ENCODE measurements around the gene DUX4. TPM values are rescaled to one million over a fixed set of nuclear protein-coding genes. Genes with fewer than 3 reads are reported as not detected.
"Not testable (repeated sequence)": the region's sequence is repeated elsewhere in the genome, so short reads cannot be mapped to it uniquely, and the experiment has no call there.

Gene DUX4
- total RNA-seq (2014; rRNA removed) (not detected in 2 replicates), Bru-seq, nascent RNA (not detected), BruChase-seq, experiment 1, labeled RNA remaining after a 6-hour chase (not detected), BruChase-seq, experiment 2, labeled RNA remaining after a 2-hour chase (not detected)
- long read RNA-seq = 0 reads

DNA sequence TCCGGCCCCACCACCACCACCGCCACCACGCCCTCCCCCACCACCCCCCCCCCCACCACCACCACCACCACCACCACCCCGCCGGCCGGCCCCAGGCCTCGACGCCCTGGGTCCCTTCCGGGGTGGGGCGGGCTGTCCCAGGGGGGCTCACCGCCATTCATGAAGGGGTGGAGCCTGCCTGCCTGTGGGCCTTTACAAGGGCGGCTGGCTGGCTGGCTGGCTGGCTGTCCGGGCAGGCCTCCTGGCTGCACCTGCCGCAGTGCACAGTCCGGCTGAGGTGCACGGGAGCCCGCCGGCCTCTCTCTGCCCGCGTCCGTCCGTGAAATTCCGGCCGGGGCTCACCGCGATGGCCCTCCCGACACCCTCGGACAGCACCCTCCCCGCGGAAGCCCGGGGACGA, at the start of gene DUX4:
TSS of gene DUX4 (plus strand) at position 347 of the 400 bp plus-strand sequence. CDS start at position 347, 0 bp downstream.
- H3K36me3 ChIP-seq (ENCODE audit: low read depth, low read length); DNase-seq; CTCF ChIA-PET; H4K20me1 ChIP-seq (ENCODE audit: low read length); BruUV-seq (replicated peaks); H3K4me3 ChIP-seq (ENCODE audit: low read length); H3K9me2 ChIP-seq (replicated peaks; ENCODE audit: low read length); H3K79me2 ChIP-seq (ENCODE audit: low read length); intact Hi-C loops (cut with micrococcal nuclease); H2AFZ ChIP-seq (ENCODE audit: low read length); H3K9me3 ChIP-seq (ENCODE audit: low read length); H3K27ac ChIP-seq (ENCODE audit: low read length); ATAC-seq; POLR2A ChIA-PET (ENCODE audit: unreplicated experiment); H3K4me2 ChIP-seq (ENCODE audit: low read length); H3K9ac ChIP-seq (ENCODE audit: low read length); H3K27me3 ChIP-seq (ENCODE audit: low read length); H3F3A ChIP-seq (ENCODE audit: low read length, unreplicated experiment); H3K4me1 ChIP-seq (ENCODE audit: insufficient read depth, low read length): not testable (repeated sequence)

DNA sequence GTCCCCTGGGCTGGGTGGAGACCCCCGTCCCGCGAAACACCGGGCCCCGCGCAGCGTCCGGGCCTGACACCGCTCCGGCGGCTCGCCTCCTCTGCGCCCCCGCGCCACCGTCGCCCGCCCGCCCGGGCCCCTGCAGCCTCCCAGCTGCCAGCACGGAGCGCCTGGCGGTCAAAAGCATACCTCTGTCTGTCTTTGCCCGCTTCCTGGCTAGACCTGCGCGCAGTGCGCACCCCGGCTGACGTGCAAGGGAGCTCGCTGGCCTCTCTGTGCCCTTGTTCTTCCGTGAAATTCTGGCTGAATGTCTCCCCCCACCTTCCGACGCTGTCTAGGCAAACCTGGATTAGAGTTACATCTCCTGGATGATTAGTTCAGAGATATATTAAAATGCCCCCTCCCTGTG, 1.9 kb downstream of the DUX4 start:
- H3K27ac ChIP-seq (ENCODE audit: low read length); POLR2A ChIA-PET (ENCODE audit: unreplicated experiment); ATAC-seq; DNase-seq; H3K9me2 ChIP-seq (replicated peaks; ENCODE audit: low read length); H2AFZ ChIP-seq (ENCODE audit: low read length); H3K4me3 ChIP-seq (ENCODE audit: low read length); BruUV-seq (replicated peaks); H3K36me3 ChIP-seq (ENCODE audit: low read depth, low read length); H4K20me1 ChIP-seq (ENCODE audit: low read length); H3K79me2 ChIP-seq (ENCODE audit: low read length); H3K4me2 ChIP-seq (ENCODE audit: low read length); H3K9ac ChIP-seq (ENCODE audit: low read length); intact Hi-C loops (cut with micrococcal nuclease); H3K4me1 ChIP-seq (ENCODE audit: insufficient read depth, low read length); H3K9me3 ChIP-seq (ENCODE audit: low read length); H3F3A ChIP-seq (ENCODE audit: low read length, unreplicated experiment); H3K27me3 ChIP-seq (ENCODE audit: low read length); CTCF ChIA-PET: not testable (repeated sequence)

GRCh38 chr4:190177727-190178605, 4.4 kb downstream of the DUX4 start:
- H3K27me3 ChIP-seq (ENCODE audit: low read length); H3K9me2 ChIP-seq (replicated peaks; ENCODE audit: low read length); H3K36me3 ChIP-seq (ENCODE audit: low read depth, low read length); H3F3A ChIP-seq (ENCODE audit: low read length, unreplicated experiment); H3K9me3 ChIP-seq (ENCODE audit: low read length); H4K20me1 ChIP-seq (ENCODE audit: low read length); BruUV-seq (replicated peaks); DNase-seq; H2AFZ ChIP-seq (ENCODE audit: low read length); H3K9ac ChIP-seq (ENCODE audit: low read length); H3K27ac ChIP-seq (ENCODE audit: low read length); POLR2A ChIA-PET (ENCODE audit: unreplicated experiment); H3K4me3 ChIP-seq (ENCODE audit: low read length); CTCF ChIA-PET; intact Hi-C loops (cut with micrococcal nuclease); H3K79me2 ChIP-seq (ENCODE audit: low read length); H3K4me1 ChIP-seq (ENCODE audit: insufficient read depth, low read length); H3K4me2 ChIP-seq (ENCODE audit: low read length): not testable (repeated sequence)
- ATAC-seq = peak; percentile 39

GRCh38 chr4:190178606-190178990, 5.0 kb downstream of the DUX4 start:
- H3K27ac ChIP-seq (ENCODE audit: low read length); H3K9me2 ChIP-seq (replicated peaks; ENCODE audit: low read length); H3K79me2 ChIP-seq (ENCODE audit: low read length); intact Hi-C loops (cut with micrococcal nuclease); POLR2A ChIA-PET (ENCODE audit: unreplicated experiment); CTCF ChIA-PET; H3K4me3 ChIP-seq (ENCODE audit: low read length); H3F3A ChIP-seq (ENCODE audit: low read length, unreplicated experiment); H4K20me1 ChIP-seq (ENCODE audit: low read length); DNase-seq; BruUV-seq (replicated peaks); H3K9ac ChIP-seq (ENCODE audit: low read length); H3K4me1 ChIP-seq (ENCODE audit: insufficient read depth, low read length); H3K36me3 ChIP-seq (ENCODE audit: low read depth, low read length); ATAC-seq; H3K4me2 ChIP-seq (ENCODE audit: low read length); H3K27me3 ChIP-seq (ENCODE audit: low read length); H2AFZ ChIP-seq (ENCODE audit: low read length); H3K9me3 ChIP-seq (ENCODE audit: low read length): not testable (repeated sequence)

GRCh38 chr4:190179030-190179739, 5.6 kb downstream of the DUX4 start:
- H3K36me3 ChIP-seq (ENCODE audit: low read depth, low read length); BruUV-seq (replicated peaks); H4K20me1 ChIP-seq (ENCODE audit: low read length); H3K4me1 ChIP-seq (ENCODE audit: insufficient read depth, low read length); CTCF ChIA-PET; H3K27ac ChIP-seq (ENCODE audit: low read length); H3K9ac ChIP-seq (ENCODE audit: low read length); H3K9me3 ChIP-seq (ENCODE audit: low read length); H3K4me2 ChIP-seq (ENCODE audit: low read length); H3F3A ChIP-seq (ENCODE audit: low read length, unreplicated experiment); H2AFZ ChIP-seq (ENCODE audit: low read length); intact Hi-C loops (cut with micrococcal nuclease); H3K27me3 ChIP-seq (ENCODE audit: low read length); H3K9me2 ChIP-seq (replicated peaks; ENCODE audit: low read length); DNase-seq; H3K4me3 ChIP-seq (ENCODE audit: low read length); H3K79me2 ChIP-seq (ENCODE audit: low read length); POLR2A ChIA-PET (ENCODE audit: unreplicated experiment): not testable (repeated sequence)
- peak; percentile 61 for ATAC-seq

- H3K9ac ChIP-seq (ENCODE audit: low read length); H3K4me2 ChIP-seq (ENCODE audit: low read length); H3K9me2 ChIP-seq (replicated peaks; ENCODE audit: low read length); H3K36me3 ChIP-seq (ENCODE audit: low read depth, low read length); intact Hi-C loops (cut with micrococcal nuclease); DNase-seq; ATAC-seq; H3F3A ChIP-seq (ENCODE audit: low read length, unreplicated experiment); H3K4me3 ChIP-seq (ENCODE audit: low read length); H3K79me2 ChIP-seq (ENCODE audit: low read length); H3K27me3 ChIP-seq (ENCODE audit: low read length); H4K20me1 ChIP-seq (ENCODE audit: low read length); H2AFZ ChIP-seq (ENCODE audit: low read length); CTCF ChIA-PET; H3K4me1 ChIP-seq (ENCODE audit: insufficient read depth, low read length); H3K9me3 ChIP-seq (ENCODE audit: low read length); POLR2A ChIA-PET (ENCODE audit: unreplicated experiment); BruUV-seq (replicated peaks); H3K27ac ChIP-seq (ENCODE audit: low read length): not testable (repeated sequence)
These were observed 6.1 kb downstream of the DUX4 start for GRCh38 chr4:190179740-190180094.

All from PC-3 (cell line).